HUDEP-2 (cell line): ENCODE data around the gene DSCAML1.

Source experiments
- DNase-seq, 76 experiments: peaks; one replicate each; lab custom pipeline; 2025; ENCODE audit not compliant: unreplicated experiment in 76 of 76; lab: John Stamatoyannopoulos, UW

The DSCAML1 gene

GRCh38 chr11:117671370-117671769 is 125.6 kb downstream of the DSCAML1 start:
- DNase-seq = no peak

DNA sequence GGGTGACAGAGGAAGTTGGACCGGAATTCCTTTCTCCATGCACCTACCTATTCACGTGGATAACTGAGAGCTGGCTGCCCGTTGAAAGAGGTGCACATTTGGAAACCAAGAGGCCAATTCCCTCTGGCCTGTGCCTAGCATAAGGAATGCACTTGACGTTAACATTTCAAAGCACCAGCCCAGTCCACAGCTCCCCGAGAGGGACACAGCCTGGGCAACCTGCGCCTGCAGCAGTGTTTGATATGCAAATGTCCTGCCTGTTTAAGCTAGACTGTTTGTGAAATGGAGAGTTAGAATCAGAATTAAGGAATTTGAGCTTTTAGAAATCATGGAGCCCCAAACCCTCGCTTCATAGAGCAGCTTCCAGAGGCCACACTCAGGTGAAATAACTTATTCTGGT is 126.1 kb downstream of the DSCAML1 start:
- no peak for DNase-seq

DNA sequence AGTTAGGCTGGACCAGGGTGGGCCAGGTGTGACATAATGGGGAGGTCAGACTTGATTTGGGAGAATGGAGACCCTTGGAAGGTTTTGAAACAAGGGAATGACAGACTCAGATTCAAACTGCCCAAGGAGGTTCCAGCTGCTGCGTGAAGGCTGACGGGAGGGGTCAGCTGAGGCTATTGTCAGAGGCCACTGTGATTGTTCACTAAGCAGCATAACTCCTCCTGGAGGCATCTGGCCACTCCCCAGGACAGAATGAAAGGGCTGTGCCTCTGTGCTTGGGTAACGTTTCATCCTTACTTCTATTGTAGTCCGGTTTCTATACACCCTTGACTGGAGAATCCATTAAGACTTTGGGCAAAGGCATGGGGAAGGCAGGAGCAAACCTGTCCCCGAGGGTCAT is 126.6 kb downstream of the DSCAML1 start:
- no peak for DNase-seq

DNA sequence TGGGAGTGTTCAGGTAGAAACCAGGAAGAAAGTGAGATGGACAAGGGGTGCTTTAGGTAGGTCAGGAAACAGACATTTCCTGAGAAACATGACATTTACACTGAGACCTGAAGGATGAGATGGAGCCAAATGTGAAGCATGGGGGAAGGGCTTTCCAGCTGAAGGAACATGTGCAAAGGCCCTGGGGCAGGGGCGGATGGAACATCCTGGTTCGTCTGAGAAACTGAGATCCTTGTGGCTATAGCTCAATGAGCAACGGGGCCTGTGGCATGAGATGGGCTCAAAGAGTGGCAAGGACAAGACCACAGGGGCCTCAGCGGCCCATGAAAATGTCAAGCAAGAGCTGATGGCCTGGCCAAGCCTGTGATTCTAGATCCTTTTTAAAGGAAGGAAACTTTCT is 127.4 kb downstream of the DSCAML1 start:
- no peak for DNase-seq

GRCh38 chr11:117669062-117669461 is 128.0 kb downstream of the DSCAML1 start:
- no peak for DNase-seq

DNA sequence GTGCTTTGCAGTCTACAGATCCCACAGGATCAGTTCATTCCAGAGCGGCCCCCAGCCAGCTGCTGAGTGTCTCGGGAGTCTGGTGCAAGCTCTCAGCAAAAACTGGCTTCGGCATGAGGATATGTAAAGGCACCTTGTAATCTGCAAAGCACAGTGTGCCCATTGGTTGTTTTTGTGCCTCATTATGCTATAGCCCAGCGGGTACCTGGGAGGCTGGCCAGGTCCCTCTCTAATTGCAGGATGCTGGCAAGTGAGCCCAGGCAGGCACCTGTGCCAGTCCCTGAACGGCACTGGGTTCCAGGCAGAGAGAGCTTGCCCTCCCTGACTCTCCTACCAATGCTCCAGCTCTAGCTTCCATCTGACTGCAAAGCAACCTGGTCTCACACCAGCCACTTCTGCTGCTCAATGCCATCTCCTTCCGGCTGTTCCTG is 128.7 kb downstream of the DSCAML1 start:
- DNase-seq = no peak

- no peak for DNase-seq
Measured at GRCh38 chr11:117664897-117665296, 132.1 kb downstream of the DSCAML1 start.

- DNase-seq = no peak
Measured at GRCh38 chr11:117663821-117664220, 133.2 kb downstream of the DSCAML1 start.

DNA sequence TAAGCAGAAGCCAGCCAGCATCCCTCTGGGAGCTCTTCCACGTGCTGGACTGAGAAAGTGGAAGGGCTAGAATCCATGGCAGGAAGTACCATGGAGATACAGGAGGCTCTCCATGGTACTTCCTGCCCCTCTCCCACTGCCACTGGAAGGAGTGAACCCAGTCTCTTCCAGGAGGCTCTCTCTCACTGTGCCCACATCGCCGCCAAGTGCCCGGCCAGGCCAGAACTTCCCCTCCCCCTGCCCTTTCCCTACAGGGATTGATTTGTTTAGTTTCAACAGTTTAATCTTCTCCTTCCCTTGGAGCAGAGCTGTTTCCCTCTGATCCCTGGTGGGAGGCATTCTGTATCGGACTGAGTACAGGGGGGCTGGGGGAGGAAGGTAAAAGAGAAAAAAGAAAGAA is 133.6 kb downstream of the DSCAML1 start:
- DNase-seq = no peak

GRCh38 chr11:117662671-117663269 is 134.2 kb downstream of the DSCAML1 start:
- no peak for DNase-seq

- DNase-seq = no peak
Measured at GRCh38 chr11:117662255-117662654, 134.8 kb downstream of the DSCAML1 start.

DNA sequence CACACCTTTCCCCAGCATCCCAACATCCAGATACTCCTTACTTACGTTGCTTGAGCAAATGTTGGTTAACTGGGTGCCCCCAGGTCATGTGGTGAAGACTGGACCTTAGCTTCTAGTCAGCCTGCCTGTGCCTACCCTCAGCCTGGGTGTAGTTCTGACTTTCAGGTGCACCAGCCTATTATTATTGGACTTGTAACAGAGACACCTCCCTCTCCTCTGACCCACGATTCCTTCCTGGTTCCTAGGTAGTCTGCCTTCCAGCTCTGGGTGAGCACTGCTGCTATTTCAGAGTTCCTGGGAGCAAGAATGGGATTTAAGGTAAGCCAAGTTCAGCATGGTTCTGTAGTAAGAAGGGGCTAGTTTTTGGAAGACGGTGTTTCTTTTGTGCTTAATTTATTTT is 138.2 kb downstream of the DSCAML1 start:
- no peak for DNase-seq

- DNase-seq = no peak
Measured at GRCh38 chr11:117657794-117658193, 139.2 kb downstream of the DSCAML1 start.

GRCh38 chr11:117654281-117655255 is 142.4 kb downstream of the DSCAML1 start:
- no peak for DNase-seq

DNA sequence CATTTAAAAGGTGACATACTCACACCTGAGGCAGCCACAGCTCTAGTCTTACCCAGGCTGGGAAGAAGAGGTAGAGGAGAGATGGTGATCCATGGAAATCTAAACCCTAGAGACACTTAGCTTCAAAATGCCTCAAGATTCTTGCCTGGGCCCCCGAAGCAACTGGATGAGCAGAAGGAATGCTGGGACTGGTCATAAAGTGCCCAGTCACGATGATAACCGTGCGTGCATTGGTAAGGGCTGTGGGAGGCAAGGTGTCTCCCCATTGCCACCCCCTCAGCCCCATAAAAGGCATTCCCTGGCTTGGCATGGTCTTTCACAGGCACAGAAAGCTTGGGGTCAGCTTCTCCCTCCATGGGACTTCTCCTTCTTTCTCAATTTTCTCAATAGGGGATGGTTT is 144.5 kb downstream of the DSCAML1 start:
- DNase-seq = no peak

GRCh38 chr11:117649296-117650055 is 147.5 kb downstream of the DSCAML1 start:
- DNase-seq = no peak

DNA sequence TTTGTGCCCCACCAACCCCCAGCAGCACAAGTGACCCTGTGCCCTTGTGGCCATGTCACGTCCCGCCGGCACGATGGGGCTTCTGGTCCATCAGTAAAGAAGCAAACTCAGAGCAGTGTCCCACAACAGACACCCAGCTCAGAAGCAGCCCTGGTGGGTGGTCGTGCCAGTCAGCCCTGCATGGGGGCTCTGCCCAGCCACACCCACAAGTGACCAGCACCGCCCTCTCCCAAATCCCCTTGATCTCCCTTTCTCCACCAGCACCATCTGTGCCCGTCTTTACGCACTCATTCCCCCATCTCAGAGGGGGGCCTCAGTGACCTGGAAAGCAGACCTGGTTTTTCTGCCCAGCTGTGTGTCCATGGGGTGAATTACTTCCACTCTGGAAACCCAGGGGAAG is 149.1 kb downstream of the DSCAML1 start:
- DNase-seq = no peak

GRCh38 chr11:117647207-117647606 is 149.8 kb downstream of the DSCAML1 start:
- DNase-seq = no peak

DNA sequence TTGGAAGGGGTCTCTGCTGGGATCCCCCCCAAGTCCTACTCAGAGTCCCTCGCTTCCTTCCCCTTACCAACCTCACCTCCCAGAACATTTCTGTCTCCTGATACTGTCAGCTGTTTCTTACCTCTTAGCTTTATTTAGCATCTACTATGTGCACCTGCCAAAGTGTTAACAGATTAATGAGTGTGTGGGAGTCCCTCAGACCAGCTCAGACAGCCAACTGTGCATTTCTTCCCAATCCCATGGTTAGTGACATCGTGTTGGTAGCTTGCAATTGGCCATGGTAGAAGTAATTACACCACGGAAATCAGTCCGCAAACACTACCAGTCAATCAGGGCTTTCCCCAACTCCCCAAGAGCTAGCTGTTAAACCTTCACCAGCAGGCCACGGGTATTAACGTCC is 150.6 kb downstream of the DSCAML1 start:
- DNase-seq = no peak

- no peak for DNase-seq
Measured at GRCh38 chr11:117644403-117645155, 152.4 kb downstream of the DSCAML1 start.
